CD14-positive monocyte (primary cell): Measurements from ENCODE around the gene LPCAT3. TPM values are rescaled to one million over a fixed set of nuclear protein-coding genes. Genes with fewer than 3 reads are reported as not detected.

ENCODE experiments used
- DNase-seq, 3 donors: peaks; one replicate each; pipeline ENCODE4 v3.0.0-alpha.2; 2011 to 2022
- H2AFZ ChIP-seq: 2 replicates; pipeline ENCODE4 v1.6.0; 2012; ENCODE audit warnings: mild to moderate bottlenecking, low read depth, low read length, inconsistent platforms; ENCODE audit not compliant: insufficient read depth, poor library complexity, severe bottlenecking
- H3K27ac ChIP-seq, 2 donors: 1 replicate in 1 of 2; 2 replicates in 1 of 2; pipeline ENCODE4 v1.5.1; 2012 to 2013; ENCODE audit warnings: low read length in 2 of 2, control low read depth in 1 of 2, inconsistent platforms in 1 of 2, low read depth in 1 of 2, mild to moderate bottlenecking in 1 of 2
- H3K27me3 ChIP-seq, 2 donors: one replicate each; pipeline versions ENCODE4 v1.6.0 to v1.6.1; 2011 to 2013; ENCODE audit warnings: low read length in 2 of 2; ENCODE audit not compliant: control insufficient read depth in 2 of 2, insufficient read depth in 2 of 2
- H3K36me3 ChIP-seq, 2 donors: replicated peaks in 1 of 2; 1 replicate in 1 of 2; 2 replicates in 1 of 2; pipeline versions ENCODE4 v1.5.1 to v1.6.1; 2012 to 2013; ENCODE audit warnings: low read length in 2 of 2, control low read depth in 1 of 2, inconsistent platforms in 1 of 2, mild to moderate bottlenecking in 1 of 2; ENCODE audit not compliant: insufficient read depth in 2 of 2, control insufficient read depth in 1 of 2
- H3K4me1 ChIP-seq, 2 donors: 1 replicate in 1 of 2; 2 replicates in 1 of 2; pipeline versions ENCODE4 v1.5.1 to v1.6.1; 2012 to 2013; ENCODE audit warnings: low read length in 2 of 2, control low read depth in 1 of 2, inconsistent platforms in 1 of 2, mild to moderate bottlenecking in 1 of 2, moderate library complexity in 1 of 2; ENCODE audit not compliant: insufficient read depth in 2 of 2, control insufficient read depth in 1 of 2
- H3K4me2 ChIP-seq: replicated peaks from 2 replicates; pipeline ENCODE3; 2012; ENCODE audit warnings: low read length, moderate library complexity, mild to moderate bottlenecking; ENCODE audit not compliant: poor library complexity, severe bottlenecking; ENCODE audit errors: extremely low read depth
- H3K4me3 ChIP-seq, 3 experiments: fragments of 200-600 bp in 1 of 3; sonication (generic) in 1 of 3; replicated peaks in 1 of 3; 1 replicate in 2 of 3; 2 replicates in 1 of 3; pipeline ENCODE4 v1.5.1; 2011 to 2013; ENCODE audit warnings: low read length in 3 of 3, mild to moderate bottlenecking in 3 of 3, control low read depth in 2 of 3, low read depth in 2 of 3, inconsistent platforms in 1 of 3, moderate library complexity in 1 of 3
- H3K79me2 ChIP-seq: 2 replicates; pipeline ENCODE4 v1.6.0; 2012; ENCODE audit warnings: mild to moderate bottlenecking, control low read depth, inconsistent platforms, low read length, moderate library complexity; ENCODE audit not compliant: insufficient read depth
- H3K9ac ChIP-seq: 2 replicates; pipeline ENCODE4 v1.6.0; 2017; ENCODE audit warnings: low read length, mild to moderate bottlenecking; ENCODE audit not compliant: insufficient read depth, poor library complexity, severe bottlenecking
- H3K9me3 ChIP-seq, 2 donors: replicated peaks in 1 of 2; 1 replicate in 1 of 2; 2 replicates in 1 of 2; pipeline versions ENCODE4 v1.5.1 to v1.6.1; 2012 to 2013; ENCODE audit warnings: low read length in 2 of 2, control low read depth in 1 of 2; ENCODE audit not compliant: control insufficient read depth in 1 of 2, insufficient read depth in 1 of 2
- H4K20me1 ChIP-seq: 2 replicates; pipeline ENCODE4 v1.6.0; 2012; ENCODE audit warnings: mild to moderate bottlenecking, low read length, control low read depth, moderate library complexity; ENCODE audit not compliant: insufficient read depth
- H3K27ac Mint-ChIP-seq, 7 donors: one replicate each; pipeline ENCODE4 v1.8.0; 2020; ENCODE audit warnings: mild to moderate bottlenecking in 7 of 7, mixed read lengths in 7 of 7, moderate library complexity in 6 of 7, inconsistent platforms in 2 of 7
- H3K27me3 Mint-ChIP-seq, 3 donors: one replicate each; pipeline ENCODE4 v1.8.0; 2021 to 2022; ENCODE audit warnings: low read depth in 3 of 3, mild to moderate bottlenecking in 3 of 3, mixed read lengths in 3 of 3, moderate library complexity in 3 of 3, inconsistent platforms in 1 of 3
- H3K36me3 Mint-ChIP-seq, 2 donors: one replicate each; pipeline ENCODE4 v1.8.0; 2020; ENCODE audit warnings: mixed read lengths in 2 of 2, inconsistent platforms in 1 of 2, mild to moderate bottlenecking in 1 of 2
- H3K4me1 Mint-ChIP-seq: one replicate; pipeline ENCODE4 v1.8.0; 2020; ENCODE audit warnings: mild to moderate bottlenecking, mixed read lengths
- H3K4me3 Mint-ChIP-seq, 2 donors: one replicate each; pipeline ENCODE4 v1.8.0; 2020; ENCODE audit warnings: mild to moderate bottlenecking in 2 of 2, mixed read lengths in 2 of 2, moderate library complexity in 1 of 2
- H3K9me3 Mint-ChIP-seq, 7 donors: one replicate each; pipeline ENCODE4 v1.8.0; 2020 to 2022; ENCODE audit warnings: mixed read lengths in 7 of 7, mild to moderate bottlenecking in 6 of 7, moderate library complexity in 6 of 7, inconsistent platforms in 2 of 7
- CTCF ChIP-seq: fragments of 200-600 bp; IDR thresholded peaks from one replicate; pipeline ENCODE4 v1.8.0; 2022; ENCODE audit warnings: antibody characterized with exemption, mild to moderate bottlenecking
- WGBS: methylation state at CpG from one replicate; pipeline ENCODE4 v1.1.5; 2013; ENCODE audit warnings: missing lambda C conversion rate; ENCODE audit not compliant: insufficient coverage; 5-methylcytosine and 5-hydroxymethylcytosine counted together
- intact Hi-C, 2 donors: fragments of 100-400 bp; cut with micrococcal nuclease; formaldehyde crosslinking; loops; one replicate each; pipeline versions ENCODE4 v1.15.0 to v1.15.1; 2023
- polyA plus RNA-seq, 3 donors: library from polyadenylated mRNA; depleted of rRNA in 1 of 3; unstranded in 2 of 3; stranded (reverse) in 1 of 3; fragments of 300-500 nt in 2 of 3; fragments of >200 nt in 1 of 3; fragmentation: Illumina TruSeq in 2 of 3; gene quantifications; 1 replicate in 2 of 3; 2 replicates in 1 of 3; pipeline ENCODE4 v1.2.3, GENCODE V29; 2012 to 2021

Gene LPCAT3
- polyA plus RNA-seq, 3 donors = 50.9 to 62.7 (median 54.1) TPM

- no peak overlapping the region for H3K4me2 ChIP-seq
- no peaks in the 10 kb centered on the region for H4K20me1 ChIP-seq
- no peaks in the 10 kb centered on the region for H3K36me3 Mint-ChIP-seq
- H3K4me1 Mint-ChIP-seq = peaks cover 2% of the 10 kb centered on the region
- no peaks in the 10 kb centered on the region for H3K27me3 ChIP-seq
- H3K36me3 ChIP-seq = no peaks in the 10 kb centered on the region
- peaks cover 0 to 11% (median 2%) of the 10 kb centered on the region in 3 donors for H3K27me3 Mint-ChIP-seq
- intact Hi-C loops = no loop called here
- H3K4me3 Mint-ChIP-seq = no peak overlapping the region
- H2AFZ ChIP-seq = no peak overlapping the region
- no peak overlapping the region for H3K27ac Mint-ChIP-seq
- no CpG with 5 or more reads among the region's 2 CpGs for WGBS
- no peak overlapping the region for H3K9ac ChIP-seq
- no peak overlapping the region for H3K4me3 ChIP-seq
- H3K4me1 ChIP-seq = no peaks in the 10 kb centered on the region
- no peak overlapping the region for H3K27ac ChIP-seq
- DNase-seq = no peak
- H3K9me3 Mint-ChIP-seq = peaks cover 0 to 1% (median 0%) of the 10 kb centered on the region in 7 donors
- H3K9me3 ChIP-seq = no peaks in the 10 kb centered on the region
- TF ChIP-seq CTCF = no peak
- H3K79me2 ChIP-seq = no peaks in the 10 kb centered on the region
Observed at GRCh38 chr12:7066596-7066995, 48.3 kb upstream of the LPCAT3 start.

- no peaks in the 10 kb centered on the region for H4K20me1 ChIP-seq
Observed at GRCh38 chr12:7065073-7065623, 46.9 kb upstream of the LPCAT3 start.

More at GRCh38 chr12:7065073-7065623, 46.9 kb upstream of the LPCAT3 start:
- intact Hi-C loops = no loop called here
- Histone ChIP-seq H3K36me3 (no peaks in the 10 kb centered on the region), H3K27me3 (no peaks in the 10 kb centered on the region), H3K27ac (no peak overlapping the region), H2AFZ (no peak overlapping the region), H3K4me1 (no peaks in the 10 kb centered on the region), H3K9ac (no peak overlapping the region), H3K79me2 (no peaks in the 10 kb centered on the region), H3K4me3 (no peak overlapping the region), H3K4me2 (no peak overlapping the region), H3K9me3 (no peaks in the 10 kb centered on the region)
- peaks cover 0 to 1% (median 0%) of the 10 kb centered on the region in 7 donors for H3K9me3 Mint-ChIP-seq
- DNase-seq = no peak
- H3K4me3 Mint-ChIP-seq = no peak overlapping the region
- H3K27me3 Mint-ChIP-seq = peaks cover 2 to 10% (median 5%) of the 10 kb centered on the region in 3 donors
- no peak overlapping the region for H3K27ac Mint-ChIP-seq
- no peaks in the 10 kb centered on the region for H3K36me3 Mint-ChIP-seq
- 100% methylated on average over 1 of the region's 7 CpGs for WGBS
- H3K4me1 Mint-ChIP-seq = peaks cover 2% of the 10 kb centered on the region
- TF ChIP-seq CTCF = no peak
